GM18858 (cell line): ENCODE results near the gene B4GALNT1.
"Not testable (repeated sequence)": the region's sequence is repeated elsewhere in the genome, so short reads cannot be mapped to it uniquely, and the experiment has no call there.

ENCODE experiments used
- ATAC-seq: cut with Tn5 transposase; IDR thresholded peaks from one replicate; pipeline ENCODE4 v1.9.1; 2021; ENCODE audit not compliant: unreplicated experiment

B4GALNT1 gene

GRCh38 chr12:57632958-57633840 is at the start of gene B4GALNT1:
Gene B4GALNT1, minus strand, starts transcription at chr12:57633201. Its CDS starts 1,069 bp downstream, at chr12:57632132.
- ATAC-seq, result peak; percentile 70

DNA sequence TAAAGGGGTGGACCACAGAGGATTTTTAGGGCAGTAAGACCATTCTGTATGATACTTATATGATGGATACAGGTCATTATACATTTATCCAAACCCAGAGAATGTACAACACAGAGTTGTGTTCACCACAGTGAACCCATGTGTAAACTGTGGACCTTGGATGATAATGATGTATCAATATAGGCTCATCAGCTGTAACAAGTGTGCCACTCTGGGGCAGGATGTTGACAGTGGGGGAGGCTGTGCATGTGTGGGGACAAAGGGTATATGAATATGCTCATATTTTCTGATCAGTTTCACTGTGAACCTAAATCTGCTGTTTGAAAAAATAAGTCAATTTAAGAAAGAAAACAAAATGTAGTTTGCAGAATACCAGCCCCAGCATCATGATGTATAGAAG is 46.7 kb upstream of the B4GALNT1 start:
- no peak for ATAC-seq

DNA sequence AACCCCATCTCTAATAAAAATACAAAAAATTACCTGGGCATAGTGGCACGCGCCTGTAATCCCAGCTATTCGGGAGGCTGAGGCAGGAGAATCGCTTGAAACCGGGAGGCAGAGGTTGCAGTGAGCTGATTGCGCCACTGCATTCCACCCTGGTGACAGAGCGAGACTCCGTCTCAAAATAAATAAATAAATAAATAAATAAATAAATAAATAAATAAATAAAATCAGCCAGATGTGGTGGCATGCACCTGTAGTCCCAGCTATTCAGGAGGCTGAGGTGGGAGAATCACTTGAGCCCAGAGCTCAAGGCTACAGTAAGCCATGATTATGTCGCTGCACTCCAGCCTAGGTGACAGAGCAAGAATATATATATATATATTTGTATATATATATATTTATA is 44.9 kb upstream of the B4GALNT1 start:
- not testable (repeated sequence) for ATAC-seq

- no peak for ATAC-seq
Measured at GRCh38 chr12:57674691-57675090, 41.7 kb upstream of the B4GALNT1 start.

DNA sequence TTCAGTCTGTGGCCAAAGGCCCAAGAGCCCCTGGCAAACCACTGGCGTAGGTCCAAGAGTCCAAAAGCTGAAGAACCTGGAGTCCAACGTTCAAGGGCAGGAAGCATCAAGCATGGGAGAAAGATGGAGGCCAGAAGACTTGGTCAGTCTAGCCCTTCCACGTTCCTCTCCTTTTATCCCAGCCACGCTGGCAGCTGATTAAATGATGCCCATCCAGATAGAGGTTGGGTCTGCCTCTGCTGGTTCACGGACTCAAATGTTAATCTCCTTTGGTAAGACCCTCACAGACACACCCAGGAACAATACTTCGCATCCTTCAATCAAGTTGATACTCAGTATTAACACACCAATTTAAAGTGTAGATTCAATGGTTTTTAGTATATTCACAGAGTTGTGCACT is 39.8 kb upstream of the B4GALNT1 start:
- no peak for ATAC-seq

GRCh38 chr12:57671811-57672210 is 38.8 kb upstream of the B4GALNT1 start:
- ATAC-seq, result not testable (repeated sequence)

DNA sequence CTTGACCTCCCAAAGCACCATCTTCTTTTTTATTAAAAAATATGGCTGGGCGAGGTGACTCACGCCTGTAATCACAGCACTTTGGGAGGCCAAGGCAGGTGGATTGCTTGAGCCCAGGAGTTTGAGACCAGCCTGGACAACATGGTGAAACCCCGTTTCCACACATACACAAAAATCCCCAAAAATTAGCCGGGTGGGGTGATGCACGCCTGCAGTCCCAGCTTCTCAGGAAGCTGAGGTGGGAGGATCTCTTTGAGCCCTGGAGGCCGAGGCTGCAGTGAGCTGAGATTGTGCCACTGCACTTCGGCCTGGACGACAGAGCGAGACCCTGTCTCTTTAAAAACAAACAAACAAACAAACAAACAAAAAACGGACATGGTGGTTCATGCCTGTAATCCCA is 36.7 kb upstream of the B4GALNT1 start:
- not testable (repeated sequence) for ATAC-seq

GRCh38 chr12:57666897-57667296 is 33.9 kb upstream of the B4GALNT1 start:
- ATAC-seq, result no peak

GRCh38 chr12:57665066-57665820 is 32.2 kb upstream of the B4GALNT1 start:
- not testable (repeated sequence) for ATAC-seq

- no peak for ATAC-seq
Measured at GRCh38 chr12:57661376-57661775, 28.4 kb upstream of the B4GALNT1 start.

GRCh38 chr12:57658890-57659289 is 25.9 kb upstream of the B4GALNT1 start:
- ATAC-seq, result no peak

DNA sequence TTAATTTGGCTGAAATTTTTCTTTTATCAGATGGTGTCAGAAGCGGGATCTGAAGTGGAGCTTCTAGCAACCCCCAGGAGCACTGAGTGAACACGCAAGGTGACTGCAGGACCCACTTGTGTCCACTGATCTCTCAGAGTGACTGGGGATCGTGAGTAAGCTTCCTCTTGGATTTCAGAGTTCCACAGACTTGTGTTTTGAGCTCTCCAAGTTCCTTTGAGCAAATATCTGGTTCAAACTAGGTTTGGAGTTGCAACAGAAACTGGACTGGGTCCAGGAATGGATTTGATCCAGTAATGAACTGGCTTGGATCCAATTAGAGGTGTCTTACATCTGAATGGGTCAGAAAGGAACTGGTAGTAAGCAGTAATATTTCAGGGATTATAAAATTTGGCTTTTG is 24.7 kb upstream of the B4GALNT1 start:
- ATAC-seq, result no peak

- not testable (repeated sequence) for ATAC-seq
Measured at GRCh38 chr12:57656408-57656807, 23.4 kb upstream of the B4GALNT1 start.

- ATAC-seq, result no peak
Measured at GRCh38 chr12:57655541-57656240, 22.7 kb upstream of the B4GALNT1 start.

GRCh38 chr12:57654042-57654441 is 21.0 kb upstream of the B4GALNT1 start:
- no peak for ATAC-seq

GRCh38 chr12:57646659-57647049 is 13.7 kb upstream of the B4GALNT1 start:
- not testable (repeated sequence) for ATAC-seq

DNA sequence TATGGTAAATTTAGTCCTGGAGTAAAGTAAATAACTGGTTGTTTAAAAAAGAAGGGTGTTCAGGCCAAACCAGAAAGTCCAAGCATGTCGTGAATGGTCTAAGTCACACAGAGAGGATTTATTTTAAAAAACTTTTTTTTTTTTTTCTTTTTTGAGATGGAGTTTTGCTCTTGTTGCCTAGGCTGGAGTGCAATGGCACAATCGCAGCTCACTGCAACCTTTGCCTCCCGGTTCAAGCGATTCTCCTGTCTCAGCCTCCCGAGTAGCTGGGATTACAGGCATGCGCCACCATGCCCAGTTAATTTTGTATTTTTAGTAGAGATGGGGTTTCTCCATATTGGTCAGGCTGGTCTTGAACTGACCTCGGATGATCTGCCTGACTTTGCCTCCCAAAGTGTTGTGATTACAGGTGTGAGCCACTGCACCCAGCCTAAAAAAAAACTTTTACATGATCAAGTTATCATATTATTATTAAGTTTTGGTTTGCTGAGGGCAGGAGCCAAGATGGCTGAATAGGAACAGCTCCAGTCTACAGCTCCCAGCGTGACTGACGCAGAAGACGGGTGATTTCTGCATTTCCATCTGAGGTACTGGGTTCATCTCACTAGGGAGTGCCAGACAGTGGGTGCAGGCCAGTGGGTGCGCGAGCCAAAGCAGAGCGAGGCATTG is 13.1 kb upstream of the B4GALNT1 start:
- not testable (repeated sequence) for ATAC-seq

GRCh38 chr12:57641699-57642442 is 8.9 kb upstream of the B4GALNT1 start:
- ATAC-seq, result no peak

- ATAC-seq, result no peak
Measured at GRCh38 chr12:57640175-57641042, 7.4 kb upstream of the B4GALNT1 start.
